B cell (primary cell): ENCODE data around the gene SSU72. TPM values are rescaled to one million over a fixed set of nuclear protein-coding genes. Genes with fewer than 3 reads are reported as not detected.
A peak's percentile ranks its signal among the peaks of the same experiment; 100 is the strongest.

ENCODE experiments used
- ATAC-seq: fragments of 200-7000 bp; cut with Tn5 transposase; one replicate; pipeline ENCODE4 v1.10.0; 2021; ENCODE audit warnings: low read depth, mild to moderate bottlenecking, moderate number of reproducible peaks, moderate library complexity
- CTCF ChIA-PET: fragments of 350-600 bp; sonication (Branson Sonifier 250); formaldehyde crosslinking; loops from one replicate; lab custom pipeline; 2021; ENCODE audit warnings: antibody characterized with exemption, inconsistent platforms; lab: Charles Lee
- POLR2A ChIA-PET: fragments of 350-600 bp; sonication (Branson Sonifier 250); formaldehyde crosslinking; loops from one replicate; lab custom pipeline; 2021; ENCODE audit warnings: antibody characterized with exemption; lab: Charles Lee
- DNase-seq: peaks from one replicate; pipeline ENCODE4 v3.0.0; 2013
- H2AFZ ChIP-seq: 2 replicates; pipeline ENCODE4 v1.6.1; 2012; ENCODE audit warnings: mild to moderate bottlenecking, low read depth, low read length; ENCODE audit not compliant: insufficient read depth, poor library complexity, severe bottlenecking
- H3K27ac ChIP-seq, 2 donors: 1 replicate in 1 of 2; 2 replicates in 1 of 2; pipeline ENCODE4 v1.5.1; 2012 to 2013; ENCODE audit warnings: low read length in 2 of 2, mild to moderate bottlenecking in 2 of 2, moderate library complexity in 1 of 2
- H3K27me3 ChIP-seq, 4 experiments: fragments of 200-600 bp in 1 of 4; sonication (generic) in 1 of 4; replicated peaks in 1 of 4; 1 replicate in 2 of 4; 2 replicates in 2 of 4; pipeline versions ENCODE4 v1.6.1 to v1.7.0; 2013 to 2016; ENCODE audit warnings: low read length in 3 of 4, mild to moderate bottlenecking in 2 of 4, mixed read lengths in 1 of 4, moderate library complexity in 1 of 4; ENCODE audit not compliant: insufficient read depth in 4 of 4, control insufficient read depth in 3 of 4; ENCODE audit errors: control extremely low read depth in 1 of 4
- H3K36me3 ChIP-seq, 2 experiments: replicated peaks in 1 of 2; 1 replicate in 1 of 2; 2 replicates in 1 of 2; pipeline versions ENCODE4 v1.6.1 to v1.7.1; 2013; ENCODE audit warnings: low read length in 1 of 2; ENCODE audit not compliant: insufficient read depth in 2 of 2, control insufficient read depth in 1 of 2; ENCODE audit errors: control extremely low read depth in 1 of 2, extremely low read depth in 1 of 2
- H3K4me1 ChIP-seq, 2 donors: fragments of 200-600 bp in 1 of 2; sonication (generic) in 1 of 2; 1 replicate in 1 of 2; 2 replicates in 1 of 2; pipeline versions ENCODE4 v1.5.1 to v1.6.1; 2013 to 2017; ENCODE audit warnings: low read length in 2 of 2; ENCODE audit not compliant: control insufficient read depth in 2 of 2, insufficient read depth in 2 of 2
- H3K4me2 ChIP-seq: replicated peaks from 2 replicates; pipeline ENCODE3; 2012; ENCODE audit warnings: mild to moderate bottlenecking, low read depth, low read length; ENCODE audit not compliant: poor library complexity, severe bottlenecking
- H3K4me3 ChIP-seq, 5 experiments: fragments of 200-600 bp in 1 of 5; sonication (generic) in 1 of 5; 1 replicate in 3 of 5; 2 replicates in 2 of 5; pipeline versions ENCODE4 v1.5.1 to v1.7.0; 2011 to 2016; ENCODE audit warnings: low read length in 4 of 5, mild to moderate bottlenecking in 4 of 5, low read depth in 2 of 5, control low read depth in 1 of 5, moderate library complexity in 1 of 5; ENCODE audit not compliant: insufficient read depth in 1 of 5; ENCODE audit errors: control extremely low read depth in 1 of 5, extremely low read depth in 1 of 5
- H3K79me2 ChIP-seq: fragments of 200-600 bp; sonication (generic); one replicate; pipeline ENCODE4 v1.6.0; 2016; ENCODE audit warnings: low read length; ENCODE audit not compliant: control insufficient read depth, insufficient read depth
- H3K9ac ChIP-seq: fragments of 200-600 bp; sonication (generic); 2 replicates; pipeline ENCODE4 v1.6.1; 2017; ENCODE audit warnings: mild to moderate bottlenecking, low read length, moderate library complexity
- H3K9me3 ChIP-seq, 3 donors: one replicate each; pipeline versions ENCODE4 v1.6.1 to v1.7.1; 2013; ENCODE audit warnings: low read length in 2 of 3; ENCODE audit not compliant: control insufficient read depth in 2 of 3, insufficient read depth in 1 of 3; ENCODE audit errors: control extremely low read depth in 1 of 3
- H4K20me1 ChIP-seq: 2 replicates; pipeline ENCODE4 v1.6.0; 2012; ENCODE audit warnings: mild to moderate bottlenecking, low read length; ENCODE audit not compliant: insufficient read depth, control insufficient read depth, poor library complexity, severe bottlenecking
- H3K27ac Mint-ChIP-seq: one replicate; pipeline ENCODE4 v1.8.0; 2021; ENCODE audit warnings: mixed read lengths
- H3K27me3 Mint-ChIP-seq: one replicate; pipeline ENCODE4 v1.8.0; 2021; ENCODE audit warnings: mixed read lengths
- H3K4me1 Mint-ChIP-seq: one replicate; pipeline ENCODE4 v1.8.0; 2021; ENCODE audit warnings: mixed read lengths
- H3K4me3 Mint-ChIP-seq: one replicate; pipeline ENCODE4 v1.8.0; 2021; ENCODE audit warnings: mixed read lengths
- H3K9me3 Mint-ChIP-seq: one replicate; pipeline ENCODE4 v1.8.0; 2022; ENCODE audit warnings: mixed read lengths; ENCODE audit not compliant: insufficient read depth
- EZH2 ChIP-seq: IDR thresholded peaks from 2 replicates; pipeline ENCODE4 v1.6.1; 2012; ENCODE audit warnings: borderline replicate concordance, low read depth, mild to moderate bottlenecking, moderate library complexity, low read length; ENCODE audit not compliant: insufficient read depth, poor library complexity, severe bottlenecking
- WGBS: methylation state at CpG from one replicate; pipeline ENCODE4 v1.1.5; 2013; ENCODE audit warnings: missing lambda C conversion rate; ENCODE audit not compliant: insufficient coverage; 5-methylcytosine and 5-hydroxymethylcytosine counted together
- intact Hi-C: fragments of 100-400 bp; cut with micrococcal nuclease; formaldehyde crosslinking; loops from one replicate; pipeline ENCODE4 v1.10.0; 2022
- polyA plus RNA-seq: library from polyadenylated mRNA; depleted of rRNA; stranded (reverse); fragments of >200 nt; gene quantifications from 2 replicates; pipeline ENCODE4 v1.2.3, GENCODE V29; 2012
- total RNA-seq, 2 donors: library from RNA; stranded (reverse); fragments of 120-200 nt in 1 of 2; gene quantifications; 1 replicate in 1 of 2; 2 replicates in 1 of 2; pipeline versions ENCODE4 v1.2.3 to v1.2.4, GENCODE V29; 2013 to 2022
- TF ChIP-seq, protein P1 (sequence below): fragments of 200-600 bp; IDR thresholded peaks from one replicate; pipeline ENCODE4 v1.8.0; 2022; ENCODE audit warnings: antibody characterized with exemption, mild to moderate bottlenecking

The SSU72 gene
- total and polyA plus RNA-seq, 2 donors (not counting 1 experiment from before 2014, with no cell fraction given) = 86.8 to 112 TPM

DNA sequence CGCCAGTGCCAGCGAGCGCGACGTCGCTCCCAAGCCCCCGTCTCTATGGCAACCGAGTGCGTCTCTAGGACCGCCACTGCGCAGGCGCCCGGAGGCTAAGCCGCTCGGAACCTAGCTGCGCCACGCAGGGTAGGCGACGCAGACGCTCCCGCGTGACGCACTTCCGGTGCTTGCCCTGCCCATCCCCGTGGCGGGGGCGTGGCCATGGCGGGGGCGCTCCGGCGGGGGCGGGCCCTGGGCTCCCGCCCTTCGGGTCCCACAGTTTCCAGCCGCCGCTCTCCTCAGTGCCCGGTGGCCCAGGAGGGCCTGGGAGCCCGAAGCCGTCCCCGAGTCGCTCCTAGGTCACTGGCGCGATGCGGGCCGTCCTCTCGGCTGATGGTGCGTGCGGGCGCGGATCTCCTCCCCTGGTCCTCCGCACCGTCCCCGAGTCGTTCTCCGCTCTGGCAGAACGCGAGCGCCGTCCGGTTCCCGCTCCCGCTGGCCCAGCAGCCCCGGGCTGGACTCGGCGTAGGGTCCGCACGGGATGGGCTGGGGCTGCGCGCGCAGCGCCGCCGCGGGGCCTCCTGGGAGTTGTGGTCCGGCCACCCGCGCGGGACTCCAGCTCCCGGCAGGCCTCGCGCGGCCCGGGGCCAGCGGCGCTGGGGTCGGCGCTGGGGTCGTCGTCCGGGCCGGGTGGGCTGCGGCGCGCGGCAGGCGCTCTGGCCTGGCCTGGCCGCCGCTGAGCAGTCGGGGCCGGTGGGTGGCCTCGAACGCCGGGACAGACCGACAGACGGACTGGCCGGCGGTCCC, 40.8 kb upstream of the SSU72 start, which contains the start of gene MIB2:
Gene MIB2 (plus strand): TSS at position 245 of the 789 bp plus-strand sequence. CDS start 7,953 bp downstream, outside the sequence.
- Histone ChIP-seq H3K27ac (peak within 1 kb of the TSS; percentile 100), H3K36me3 (peaks cover 0 to 5% of the 10 kb centered on the region in 2 experiments), H2AFZ (peak within 1 kb of the TSS; percentile 79), H4K20me1 (peaks cover 20% of the 10 kb centered on the region), H3K9me3 (no peaks in the 10 kb centered on the region), H3K27me3 (no peaks in the 10 kb centered on the region), H3K4me3 (peak within 1 kb of the TSS; percentile 36 to 98 (median 97)), H3K79me2 (peaks cover 33% of the 10 kb centered on the region), H3K4me2 (peak within 1 kb of the TSS; percentile 98), H3K9ac (peak within 1 kb of the TSS; percentile 100), H3K4me1 (peaks cover 20% of the 10 kb centered on the region in 2 donors)
- peak within 1 kb of the TSS; percentile 89 for H3K4me3 Mint-ChIP-seq
- ATAC-seq (peak; percentile 90), DNase-seq (peak; percentile 98)
- H3K9me3 Mint-ChIP-seq = no peaks in the 10 kb centered on the region
- intact Hi-C loops = loop anchor here (1.0 to 2.0 kb wide), 7 partner anchors 15 to 304 kb away; partner anchors contain the start of genes ATAD3A, AURKAIP1, CCNL2 and GNB1
- ChIA-PET CTCF (interaction anchor here (1.0 to 2.9 kb wide), 2 partner anchors 9 to 14 kb away, joined by 3 to 13 read pairs; no protein-coding TSS in a partner anchor), POLR2A (interaction anchor here (0.6 to 2.0 kb wide), 7 partner anchors 8 to 293 kb away, joined by 3 to 19 read pairs (median 5); no protein-coding TSS in a partner anchor)
- WGBS = under 1% methylated on average over 107 of the region's 107 CpGs
- peak within 1 kb of the TSS; percentile 92 for H3K27ac Mint-ChIP-seq
- peaks cover 26% of the 10 kb centered on the region for H3K4me1 Mint-ChIP-seq
- TF ChIP-seq EZH2 = no peak
- TF ChIP-seq, protein P1, sequence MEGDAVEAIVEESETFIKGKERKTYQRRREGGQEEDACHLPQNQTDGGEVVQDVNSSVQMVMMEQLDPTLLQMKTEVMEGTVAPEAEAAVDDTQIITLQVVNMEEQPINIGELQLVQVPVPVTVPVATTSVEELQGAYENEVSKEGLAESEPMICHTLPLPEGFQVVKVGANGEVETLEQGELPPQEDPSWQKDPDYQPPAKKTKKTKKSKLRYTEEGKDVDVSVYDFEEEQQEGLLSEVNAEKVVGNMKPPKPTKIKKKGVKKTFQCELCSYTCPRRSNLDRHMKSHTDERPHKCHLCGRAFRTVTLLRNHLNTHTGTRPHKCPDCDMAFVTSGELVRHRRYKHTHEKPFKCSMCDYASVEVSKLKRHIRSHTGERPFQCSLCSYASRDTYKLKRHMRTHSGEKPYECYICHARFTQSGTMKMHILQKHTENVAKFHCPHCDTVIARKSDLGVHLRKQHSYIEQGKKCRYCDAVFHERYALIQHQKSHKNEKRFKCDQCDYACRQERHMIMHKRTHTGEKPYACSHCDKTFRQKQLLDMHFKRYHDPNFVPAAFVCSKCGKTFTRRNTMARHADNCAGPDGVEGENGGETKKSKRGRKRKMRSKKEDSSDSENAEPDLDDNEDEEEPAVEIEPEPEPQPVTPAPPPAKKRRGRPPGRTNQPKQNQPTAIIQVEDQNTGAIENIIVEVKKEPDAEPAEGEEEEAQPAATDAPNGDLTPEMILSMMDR = no peak
- no peaks in the 10 kb centered on the region for H3K27me3 Mint-ChIP-seq
